HepG2 (cell line): ENCODE measurements around the gene TDRD10. TPM values are rescaled to one million over a fixed set of nuclear protein-coding genes. Genes with fewer than 3 reads are reported as not detected.
A peak's percentile ranks its signal among the peaks of the same experiment; 100 is the strongest.

Experiments
- ASH2L ChIP-seq: fragments of 300-600, 200-600 bp; sonication (generic); IDR thresholded peaks from 2 replicates; pipeline ENCODE4 v1.7.0; 2017; ENCODE audit warnings: low read depth, mild to moderate bottlenecking, moderate library complexity, mixed read lengths, low read length; ENCODE audit not compliant: insufficient read length
- DBP ChIP-seq: sonication (generic); formaldehyde crosslinking; IDR thresholded peaks from 2 replicates; pipeline ENCODE4 v1.4.0; 2020; ENCODE audit warnings: missing genetic modification reagents; ENCODE audit errors: not compliant biosample characterization
- ELF4 ChIP-seq: sonication (generic); formaldehyde crosslinking; IDR thresholded peaks from 2 replicates; pipeline ENCODE4 v1.5.0; 2020; ENCODE audit warnings: missing genetic modification reagents, mild to moderate bottlenecking, moderate library complexity, borderline replicate concordance
- HMGA1 ChIP-seq: sonication (generic); formaldehyde crosslinking; conservative IDR thresholded peaks from 2 replicates; pipeline ENCODE4 v1.4.0; 2020; ENCODE audit warnings: missing genetic modification reagents
- KIAA2018 ChIP-seq: sonication (generic); formaldehyde crosslinking; IDR thresholded peaks from 2 replicates; pipeline ENCODE4 v1.5.0; 2020; ENCODE audit warnings: mild to moderate bottlenecking, missing genetic modification reagents, borderline replicate concordance
- NR1H2 ChIP-seq: sonication (generic); formaldehyde crosslinking; IDR thresholded peaks from 2 replicates; pipeline ENCODE4 v1.8.1; 2022; ENCODE audit warnings: low read depth, missing genetic modification reagents, borderline replicate concordance
- RAD21 ChIP-seq: fragments of 450-650 bp; formaldehyde crosslinking; IDR thresholded peaks from 2 replicates; pipeline ENCODE4 v1.5.0; 2020; ENCODE audit warnings: mild to moderate bottlenecking
- SAFB2 ChIP-seq: sonication (generic); formaldehyde crosslinking; IDR thresholded peaks from 2 replicates; pipeline ENCODE4 v1.5.1; 2020; ENCODE audit warnings: missing genetic modification reagents, low read depth, mild to moderate bottlenecking, borderline replicate concordance
- SRSF1 ChIP-seq: fragments of 200-400 bp; formaldehyde crosslinking; optimal IDR thresholded peaks from 2 replicates; pipeline ENCODE3; 2017; ENCODE audit warnings: mild to moderate bottlenecking, low read depth, low read length, moderate library complexity
- STAG1 ChIP-seq: sonication (generic); formaldehyde crosslinking; IDR thresholded peaks from 2 replicates; pipeline ENCODE4 v1.4.0; 2020; ENCODE audit warnings: missing genetic modification reagents
- TCF7L2 ChIP-seq: IDR thresholded peaks from 2 replicates; pipeline ENCODE4 v1.6.1; 2011; ENCODE audit warnings: mild to moderate bottlenecking, low read depth, low read length, moderate library complexity
- ZBTB8A ChIP-seq: sonication (generic); formaldehyde crosslinking; IDR thresholded peaks from 2 replicates; pipeline ENCODE4 v1.4.0; 2020; ENCODE audit warnings: mild to moderate bottlenecking, low read depth, missing genetic modification reagents, borderline replicate concordance
- ZFY ChIP-seq: sonication (generic); formaldehyde crosslinking; IDR thresholded peaks from 2 replicates; pipeline ENCODE4 v1.4.0; 2020; ENCODE audit warnings: missing genetic modification reagents
- ZNF235 ChIP-seq: sonication (generic); formaldehyde crosslinking; IDR thresholded peaks from 2 replicates; pipeline ENCODE4 v1.8.1; 2023; ENCODE audit warnings: mild to moderate bottlenecking, missing genetic modification reagents, borderline replicate concordance
- ZNF3 ChIP-seq: IDR thresholded peaks from 2 replicates; pipeline ENCODE4 v1.7.0; 2017; ENCODE audit warnings: inconsistent platforms
- ZNF451 ChIP-seq: sonication (generic); formaldehyde crosslinking; IDR thresholded peaks from 2 replicates; pipeline ENCODE4 v1.5.0; 2020; ENCODE audit warnings: mild to moderate bottlenecking, missing genetic modification reagents
- ZNF530 ChIP-seq: sonication (generic); formaldehyde crosslinking; IDR thresholded peaks from 2 replicates; pipeline ENCODE4 v1.5.0; 2020; ENCODE audit warnings: low read depth, mild to moderate bottlenecking, missing genetic modification reagents
- ZNF563 ChIP-seq: sonication (generic); formaldehyde crosslinking; IDR thresholded peaks from 2 replicates; pipeline ENCODE4 v1.8.0; 2022; ENCODE audit warnings: mild to moderate bottlenecking, moderate library complexity, missing genetic modification reagents
- ZNF564 ChIP-seq: sonication (generic); formaldehyde crosslinking; IDR thresholded peaks from 2 replicates; pipeline ENCODE4 v1.8.1; 2023; ENCODE audit warnings: mild to moderate bottlenecking, missing genetic modification reagents
- ZNF614 ChIP-seq: IDR thresholded peaks from 2 replicates; pipeline ENCODE4 v1.6.1; 2018; ENCODE audit warnings: missing biosample characterization, missing genetic modification reagents, inconsistent platforms, borderline replicate concordance
- ZNF670 ChIP-seq: sonication (generic); formaldehyde crosslinking; IDR thresholded peaks from 2 replicates; pipeline ENCODE4 v1.8.0; 2022; ENCODE audit warnings: mild to moderate bottlenecking, missing genetic modification reagents, borderline replicate concordance
- ZZZ3 ChIP-seq: sonication (generic); formaldehyde crosslinking; IDR thresholded peaks from 2 replicates; pipeline ENCODE4 v1.4.0; 2020; ENCODE audit warnings: missing genetic modification reagents, mild to moderate bottlenecking, borderline replicate concordance
- polyA plus RNA-seq, 8 experiments: library from polyadenylated mRNA; depleted of rRNA in 3 of 8; stranded (reverse) in 7 of 8; unstranded in 1 of 8; fragments of >200 nt; fragmentation: Illumina TruSeq in 4 of 8; extraction: Trizol in 4 of 8; gene quantifications; 2 replicates each; pipeline versions ENCODE4 v1.2.1 to v1.2.3, GENCODE V29; 2011 to 2016; ENCODE audit warnings: low read depth in 4 of 8, missing spikeins in 1 of 8, mixed read lengths in 1 of 8; ENCODE audit not compliant: insufficient read depth in 1 of 8
- total RNA-seq, 5 experiments: library from RNA; depleted of rRNA; stranded (reverse); fragments of >200 nt; fragmentation: Illumina TruSeq; extraction: Trizol; gene quantifications; 2 replicates each; pipeline ENCODE4 v1.2.3, GENCODE V29; 2016; ENCODE audit warnings: low read depth in 1 of 5

The TDRD10 gene
- total and polyA plus RNA-seq, 2 of the 13 experiments (the other 11 are each of a cell fraction or from before 2014, with no cell fraction given), result not detected

GRCh38 chr1:154557939-154558719 lies 56.1 kb downstream of the TDRD10 start, which contains the start of gene UBE2Q1 (continued):
- TF ChIP-seq KIAA2018 (CRISPR knock-in tag) (no peak), RAD21 (CRISPR knock-in tag) (no peak), TCF7L2 (no peak), ZFY (CRISPR knock-in tag) (no peak), ZNF564 (CRISPR knock-in tag) (0 out of 2 replicates have a peak, but pooled peaks have one; percentile 48), ZNF530 (CRISPR knock-in tag) (no peak), SRSF1 (peak; percentile 90), ZNF3 (CRISPR knock-in tag) (no peak), DBP (no peak), ELF4 (CRISPR knock-in tag) (0 out of 2 replicates have a peak, but pooled peaks have one; percentile 14), HMGA1 (CRISPR knock-in tag) (no peak), ZBTB8A (CRISPR knock-in tag) (no peak), STAG1 (CRISPR knock-in tag) (no peak), ZNF614 (CRISPR knock-in tag) (no peak), ZNF563 (CRISPR knock-in tag) (no peak), SAFB2 (CRISPR knock-in tag) (no peak), ZNF451 (no peak), ZNF670 (no peak), ZNF235 (CRISPR knock-in tag) (0 out of 2 replicates have a peak, but pooled peaks have one; percentile 20), ASH2L (no peak), NR1H2 (CRISPR knock-in tag) (no peak), ZZZ3 (CRISPR knock-in tag) (no peak)
